Measurements from ENCODE around the gene CDH4. TPM values are rescaled to one million over a fixed set of nuclear protein-coding genes. Genes with fewer than 3 reads are reported as not detected.

Gene CDH4
- total and polyA plus RNA-seq, 5 donors from 2014 or later, result 0.07 to 0.69 (median 0.49) TPM; not detected in 1

DNA sequence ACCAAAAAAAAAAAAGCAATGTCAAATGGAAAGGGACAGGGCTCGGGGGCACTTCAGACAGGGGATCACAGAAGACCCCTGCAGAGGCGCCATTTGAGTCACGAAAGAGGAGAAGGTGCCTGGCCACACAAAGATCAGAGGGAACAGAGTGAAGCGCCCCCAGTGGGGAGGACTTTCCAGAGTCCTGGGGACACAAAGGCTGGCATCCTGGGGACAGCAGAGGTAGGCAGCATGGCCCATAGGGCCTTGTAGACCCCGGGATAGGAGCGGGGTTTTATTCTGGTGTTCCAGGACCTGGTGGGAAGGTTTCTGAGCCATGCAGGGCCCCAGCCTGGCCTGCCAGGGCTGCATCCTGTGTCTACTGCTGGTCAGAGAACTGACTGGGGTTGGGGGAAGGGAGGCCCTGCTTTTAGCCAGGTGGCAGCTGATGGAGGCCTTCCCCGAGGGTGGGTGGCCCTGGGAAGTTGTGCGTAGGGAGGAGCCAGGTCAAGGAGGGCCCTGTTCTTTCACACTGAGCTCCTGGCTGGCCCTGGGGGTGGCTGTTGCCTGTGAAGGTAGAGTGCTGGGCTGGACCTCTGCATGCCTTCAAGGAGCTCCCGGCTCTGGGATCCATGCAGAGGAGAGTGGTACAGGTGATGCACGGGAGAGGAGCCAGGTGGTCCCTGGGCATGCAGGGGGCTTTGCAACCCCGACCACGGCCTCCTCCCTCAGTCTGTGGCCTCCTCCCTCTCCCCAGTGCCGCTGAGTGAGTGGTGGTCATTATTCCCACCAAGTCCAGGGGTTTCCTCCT is 117.9 kb downstream of the CDH4 start:
- H3K36me3 Mint-ChIP-seq, result peaks cover 5% of the 10 kb centered on the region
- DNase-seq, result no peak
- no peaks in the 10 kb centered on the region for H3K9me3 ChIP-seq (ENCODE audit: control insufficient read depth in 2 of 2, low read length in 2 of 2)
- H3K27ac ChIP-seq (ENCODE audit: insufficient read depth, low read length, poor library complexity, severe bottlenecking), result no peak overlapping the region
- no peak overlapping the region for H3K27ac Mint-ChIP-seq
- no peaks in the 10 kb centered on the region for H3K27me3 ChIP-seq (ENCODE audit: control insufficient read depth, insufficient read depth, low read length)
- H3K27me3 Mint-ChIP-seq, result no peaks in the 10 kb centered on the region
- no peaks in the 10 kb centered on the region for H3K4me1 Mint-ChIP-seq
- ATAC-seq (ENCODE audit: low read depth in 2 of 2), result no peak
- H3K4me1 ChIP-seq (ENCODE audit: control insufficient read depth, insufficient read depth, low read length, poor library complexity, severe bottlenecking), result no peaks in the 10 kb centered on the region
- H3K9me3 Mint-ChIP-seq, result peaks cover 0 to 4% (median 2%) of the 10 kb centered on the region in 7 donors
- H3K4me3 Mint-ChIP-seq, result no peak overlapping the region
- no peaks in the 10 kb centered on the region for H3K36me3 ChIP-seq (ENCODE audit: control insufficient read depth, insufficient read depth, low read length)
- no peak overlapping the region for H3K4me3 ChIP-seq (ENCODE audit: low read depth, low read length)

GRCh38 chr20:61370841-61371303 is 118.8 kb downstream of the CDH4 start:
- Histone ChIP-seq H3K4me3 (ENCODE audit: low read depth, low read length) (no peak overlapping the region), H3K4me1 (ENCODE audit: control insufficient read depth, insufficient read depth, low read length, poor library complexity, severe bottlenecking) (no peaks in the 10 kb centered on the region), H3K36me3 (ENCODE audit: control insufficient read depth, insufficient read depth, low read length) (no peaks in the 10 kb centered on the region), H3K9me3 (ENCODE audit: control insufficient read depth in 2 of 2, low read length in 2 of 2) (no peaks in the 10 kb centered on the region), H3K27ac (ENCODE audit: insufficient read depth, low read length, poor library complexity, severe bottlenecking) (no peak overlapping the region), H3K27me3 (ENCODE audit: control insufficient read depth, insufficient read depth, low read length) (no peaks in the 10 kb centered on the region)
- Mint-ChIP-seq H3K9me3 (peaks cover 0 to 4% (median 2%) of the 10 kb centered on the region in 7 donors), H3K27ac (no peak overlapping the region), H3K4me1 (no peaks in the 10 kb centered on the region), H3K36me3 (peaks cover 5% of the 10 kb centered on the region), H3K27me3 (no peaks in the 10 kb centered on the region), H3K4me3 (no peak overlapping the region)
- no peak for DNase-seq
- ATAC-seq (ENCODE audit: low read depth in 2 of 2), result no peak

DNA sequence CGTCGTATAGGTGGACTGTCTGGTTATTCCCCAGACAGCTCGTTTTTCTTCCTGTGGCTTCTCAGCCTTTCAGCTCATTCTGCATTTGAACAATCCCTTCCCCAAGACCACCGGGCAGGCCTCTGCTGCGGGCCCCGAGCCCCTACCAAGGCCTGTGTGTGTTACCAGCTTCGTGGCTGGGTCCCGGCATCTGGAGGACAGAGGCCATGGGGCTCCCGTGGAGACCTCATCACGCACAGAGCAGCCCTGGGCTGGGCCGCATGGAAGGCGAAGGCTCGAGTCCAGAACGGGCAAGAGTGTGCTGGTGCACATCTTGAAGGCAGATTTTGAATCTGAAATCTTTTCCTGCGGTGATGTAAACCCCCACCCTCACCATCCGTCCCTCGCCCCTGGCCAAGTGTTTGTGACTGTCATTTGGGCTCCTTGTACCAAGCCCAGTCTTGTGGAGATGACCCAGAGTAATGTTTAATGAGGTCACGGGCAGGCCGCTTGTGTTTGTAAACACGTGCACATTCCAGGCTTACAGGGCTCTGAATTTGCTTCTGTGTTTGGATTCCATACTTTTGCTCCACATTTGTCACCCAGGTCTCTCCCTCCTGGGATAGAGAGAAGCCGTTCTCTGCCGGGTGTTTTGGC is 119.6 kb downstream of the CDH4 start:
- no peaks in the 10 kb centered on the region for H3K27me3 ChIP-seq (ENCODE audit: control insufficient read depth, insufficient read depth, low read length)
- Mint-ChIP-seq H3K27me3 (no peaks in the 10 kb centered on the region), H3K4me3 (no peak overlapping the region), H3K36me3 (peaks cover 5% of the 10 kb centered on the region), H3K9me3 (peaks cover 0 to 4% (median 2%) of the 10 kb centered on the region in 7 donors), H3K27ac (no peak overlapping the region), H3K4me1 (no peaks in the 10 kb centered on the region)
- no peaks in the 10 kb centered on the region for H3K36me3 ChIP-seq (ENCODE audit: control insufficient read depth, insufficient read depth, low read length)
- H3K4me1 ChIP-seq (ENCODE audit: control insufficient read depth, insufficient read depth, low read length, poor library complexity, severe bottlenecking), result no peaks in the 10 kb centered on the region
- ATAC-seq (ENCODE audit: low read depth in 2 of 2), result no peak
- H3K9me3 ChIP-seq (ENCODE audit: control insufficient read depth in 2 of 2, low read length in 2 of 2), result no peaks in the 10 kb centered on the region
- no peak overlapping the region for H3K4me3 ChIP-seq (ENCODE audit: low read depth, low read length)
- no peak for DNase-seq
- no peak overlapping the region for H3K27ac ChIP-seq (ENCODE audit: insufficient read depth, low read length, poor library complexity, severe bottlenecking)

- Histone ChIP-seq H3K4me3 (ENCODE audit: low read depth, low read length) (no peak overlapping the region), H3K27ac (ENCODE audit: insufficient read depth, low read length, poor library complexity, severe bottlenecking) (no peak overlapping the region), H3K4me1 (ENCODE audit: control insufficient read depth, insufficient read depth, low read length, poor library complexity, severe bottlenecking) (no peaks in the 10 kb centered on the region), H3K27me3 (ENCODE audit: control insufficient read depth, insufficient read depth, low read length) (no peaks in the 10 kb centered on the region), H3K9me3 (ENCODE audit: control insufficient read depth in 2 of 2, low read length in 2 of 2) (no peaks in the 10 kb centered on the region), H3K36me3 (ENCODE audit: control insufficient read depth, insufficient read depth, low read length) (no peaks in the 10 kb centered on the region)
- DNase-seq (no peak), ATAC-seq (ENCODE audit: low read depth in 2 of 2) (no peak)
- Mint-ChIP-seq H3K27ac (no peak overlapping the region), H3K36me3 (peaks cover 5% of the 10 kb centered on the region), H3K9me3 (peaks cover 0 to 4% (median 2%) of the 10 kb centered on the region in 7 donors), H3K27me3 (no peaks in the 10 kb centered on the region), H3K4me1 (no peaks in the 10 kb centered on the region), H3K4me3 (no peak overlapping the region)
Observed at GRCh38 chr20:61372137-61373054, 120.3 kb downstream of the CDH4 start.

GRCh38 chr20:61373055-61373399 is 121.0 kb downstream of the CDH4 start:
- Histone ChIP-seq H3K27me3 (ENCODE audit: control insufficient read depth, insufficient read depth, low read length) (no peaks in the 10 kb centered on the region), H3K27ac (ENCODE audit: insufficient read depth, low read length, poor library complexity, severe bottlenecking) (no peak overlapping the region), H3K4me3 (ENCODE audit: low read depth, low read length) (no peak overlapping the region), H3K36me3 (ENCODE audit: control insufficient read depth, insufficient read depth, low read length) (no peaks in the 10 kb centered on the region), H3K9me3 (ENCODE audit: control insufficient read depth in 2 of 2, low read length in 2 of 2) (no peaks in the 10 kb centered on the region), H3K4me1 (ENCODE audit: control insufficient read depth, insufficient read depth, low read length, poor library complexity, severe bottlenecking) (no peaks in the 10 kb centered on the region)
- Mint-ChIP-seq H3K4me1 (no peaks in the 10 kb centered on the region), H3K27me3 (no peaks in the 10 kb centered on the region), H3K9me3 (peaks cover 0 to 4% (median 1%) of the 10 kb centered on the region in 7 donors), H3K27ac (no peak overlapping the region), H3K36me3 (peaks cover 5% of the 10 kb centered on the region), H3K4me3 (no peak overlapping the region)
- ATAC-seq (ENCODE audit: low read depth in 2 of 2) (no peak), DNase-seq (no peak)

- Mint-ChIP-seq H3K27ac (no peak overlapping the region), H3K4me3 (no peak overlapping the region), H3K4me1 (no peaks in the 10 kb centered on the region), H3K9me3 (peaks cover 0 to 4% (median 1%) of the 10 kb centered on the region in 7 donors), H3K36me3 (peaks cover 5% of the 10 kb centered on the region), H3K27me3 (no peaks in the 10 kb centered on the region)
- DNase-seq (no peak), ATAC-seq (ENCODE audit: low read depth in 2 of 2) (no peak)
- H3K27ac ChIP-seq (ENCODE audit: insufficient read depth, low read length, poor library complexity, severe bottlenecking), result no peak overlapping the region
- no peak overlapping the region for H3K4me3 ChIP-seq (ENCODE audit: low read depth, low read length)
- H3K9me3 ChIP-seq (ENCODE audit: control insufficient read depth in 2 of 2, low read length in 2 of 2), result no peaks in the 10 kb centered on the region
- no peaks in the 10 kb centered on the region for H3K27me3 ChIP-seq (ENCODE audit: control insufficient read depth, insufficient read depth, low read length)
- no peaks in the 10 kb centered on the region for H3K4me1 ChIP-seq (ENCODE audit: control insufficient read depth, insufficient read depth, low read length, poor library complexity, severe bottlenecking)
- no peaks in the 10 kb centered on the region for H3K36me3 ChIP-seq (ENCODE audit: control insufficient read depth, insufficient read depth, low read length)
Observed at GRCh38 chr20:61373956-61374545, 122.0 kb downstream of the CDH4 start.

- Histone ChIP-seq H3K4me3 (ENCODE audit: low read depth, low read length) (no peak overlapping the region), H3K27ac (ENCODE audit: insufficient read depth, low read length, poor library complexity, severe bottlenecking) (no peak overlapping the region), H3K4me1 (ENCODE audit: control insufficient read depth, insufficient read depth, low read length, poor library complexity, severe bottlenecking) (no peaks in the 10 kb centered on the region), H3K27me3 (ENCODE audit: control insufficient read depth, insufficient read depth, low read length) (no peaks in the 10 kb centered on the region), H3K36me3 (ENCODE audit: control insufficient read depth, insufficient read depth, low read length) (no peaks in the 10 kb centered on the region), H3K9me3 (ENCODE audit: control insufficient read depth in 2 of 2, low read length in 2 of 2) (no peaks in the 10 kb centered on the region)
- no peaks in the 10 kb centered on the region for H3K27me3 Mint-ChIP-seq
- DNase-seq, result no peak
- H3K4me1 Mint-ChIP-seq, result no peaks in the 10 kb centered on the region
- H3K9me3 Mint-ChIP-seq, result peaks cover 0 to 5% (median 0%) of the 10 kb centered on the region in 7 donors
- no peak for ATAC-seq (ENCODE audit: low read depth in 2 of 2)
- H3K36me3 Mint-ChIP-seq, result peaks cover 5% of the 10 kb centered on the region
- H3K27ac Mint-ChIP-seq, result no peak overlapping the region
- no peak overlapping the region for H3K4me3 Mint-ChIP-seq
Observed at GRCh38 chr20:61376541-61377240, 124.6 kb downstream of the CDH4 start.

Data from CD4-positive, CD25-positive, alpha-beta regulatory T cell (primary cell).